H1 (cell line): ENCODE data around the gene STAC. TPM values are rescaled to one million over a fixed set of nuclear protein-coding genes. Genes with fewer than 3 reads are reported as not detected.

Experiments
- CTCF ChIA-PET: fragments of 300-600 bp; sonication (Branson Sonifier 250); formaldehyde crosslinking; loops from one replicate; lab custom pipeline; 2021; ENCODE audit not compliant: partially characterized antibody; lab: Charles Lee
- POLR2A ChIA-PET: fragments of 300-600 bp; sonication (Branson Sonifier 250); formaldehyde crosslinking; loops from one replicate; lab custom pipeline; 2021; ENCODE audit warnings: inconsistent platforms; ENCODE audit not compliant: partially characterized antibody; lab: Charles Lee
- DNase-seq, 2 experiments: peaks; one replicate each; pipeline versions ENCODE4 v3.0.0 to v3.0.0-alpha.2; 2010 to 2022; ENCODE audit warnings: low spot score in 2 of 2, low read depth in 1 of 2, mixed read lengths in 1 of 2
- FAIRE-seq: peaks from 2 replicates; lab custom pipeline; 2011; peaks lifted over from hg19 to GRCh38; lab: Jason Lieb, UNC
- H2AFZ ChIP-seq: 2 replicates; pipeline ENCODE4 v1.8.1; 2012; ENCODE audit warnings: low read length, inconsistent platforms
- H2AK5ac ChIP-seq: 2 replicates; pipeline ENCODE4 v1.6.1; 2013; ENCODE audit warnings: low read depth, low read length
- H2BK120ac ChIP-seq: replicated peaks from 2 replicates; pipeline ENCODE3; 2013; ENCODE audit warnings: low read depth, low read length, inconsistent platforms
- H2BK12ac ChIP-seq: 2 replicates; pipeline ENCODE4 v1.6.1; 2013; ENCODE audit warnings: low read depth, low read length
- H2BK15ac ChIP-seq: 2 replicates; pipeline ENCODE4 v1.6.1; 2013; ENCODE audit warnings: low read length
- H2BK20ac ChIP-seq: 2 replicates; pipeline ENCODE4 v1.6.1; 2013; ENCODE audit warnings: low read length
- H2BK5ac ChIP-seq: 2 replicates; pipeline ENCODE4 v1.6.1; 2013; ENCODE audit warnings: low read depth, low read length
- H3K14ac ChIP-seq: 2 replicates; pipeline ENCODE4 v1.6.1; 2013; ENCODE audit warnings: inconsistent platforms; ENCODE audit not compliant: insufficient read length
- H3K18ac ChIP-seq: 2 replicates; pipeline ENCODE4 v1.6.1; 2013; ENCODE audit warnings: low read length; ENCODE audit errors: extremely low read depth
- H3K23ac ChIP-seq: 2 replicates; pipeline ENCODE4 v1.6.1; 2013; ENCODE audit warnings: inconsistent platforms; ENCODE audit not compliant: insufficient read length
- H3K23me2 ChIP-seq: 2 replicates; pipeline ENCODE4 v1.6.1; 2013; ENCODE audit warnings: low read depth, low read length
- H3K27ac ChIP-seq: 2 replicates; pipeline ENCODE4 v1.6.1; 2011; ENCODE audit warnings: low read depth, low read length, inconsistent platforms
- H3K27me3 ChIP-seq, 4 experiments: replicated peaks in 1 of 4; 1 replicate in 1 of 4; 2 replicates in 3 of 4; pipeline versions ENCODE4 v1.6.1 to v1.8.1; 2011 to 2013; ENCODE audit warnings: low read length in 3 of 4, mild to moderate bottlenecking in 3 of 4, inconsistent platforms in 2 of 4, mixed read lengths in 2 of 4, moderate library complexity in 1 of 4; ENCODE audit not compliant: control insufficient read depth in 3 of 4, insufficient read depth in 3 of 4; ENCODE audit errors: extremely low read depth in 1 of 4
- H3K36me3 ChIP-seq, 4 experiments: 2 replicates each; pipeline versions ENCODE4 v1.6.1 to v1.8.1; 2011 to 2013; ENCODE audit warnings: mild to moderate bottlenecking in 4 of 4, low read length in 3 of 4, moderate library complexity in 2 of 4, control low read depth in 1 of 4, inconsistent platforms in 1 of 4; ENCODE audit not compliant: insufficient read depth in 4 of 4, control insufficient read depth in 2 of 4
- H3K4ac ChIP-seq: replicated peaks from 2 replicates; pipeline ENCODE3; 2013; ENCODE audit warnings: low read length, low read depth, mixed read lengths, inconsistent platforms; ENCODE audit not compliant: insufficient read length
- H3K4me1 ChIP-seq, 4 experiments: replicated peaks in 1 of 4; 1 replicate in 1 of 4; 2 replicates in 3 of 4; pipeline versions ENCODE4 v1.6.1 to v1.8.1; 2011 to 2013; ENCODE audit warnings: low read length in 3 of 4, inconsistent platforms in 2 of 4, mixed read lengths in 1 of 4; ENCODE audit not compliant: insufficient read depth in 4 of 4, control insufficient read depth in 3 of 4
- H3K4me2 ChIP-seq, 2 experiments: 2 replicates each; pipeline versions ENCODE4 v1.6.1 to v1.8.1; 2011 to 2013; ENCODE audit warnings: low read depth in 2 of 2, low read length in 2 of 2, control low read depth in 1 of 2, inconsistent platforms in 1 of 2, mild to moderate bottlenecking in 1 of 2; ENCODE audit not compliant: insufficient read depth in 1 of 2
- H3K4me3 ChIP-seq, 4 experiments: fragments of 200-600, 300-600 bp in 1 of 4; sonication (generic), shearing (Covaris generic), sonication (Bioruptor Twin) in 1 of 4; 2 replicates each; pipeline versions ENCODE4 v1.5.1 to v1.8.1; 2011 to 2016; ENCODE audit warnings: low read length in 4 of 4, low read depth in 3 of 4, control low read depth in 2 of 4, inconsistent platforms in 2 of 4, mild to moderate bottlenecking in 2 of 4, mixed read lengths in 1 of 4, moderate library complexity in 1 of 4; ENCODE audit not compliant: insufficient read depth in 2 of 4; ENCODE audit errors: extremely low read depth in 1 of 4
- H3K56ac ChIP-seq: replicated peaks from 2 replicates; pipeline ENCODE3; 2013; ENCODE audit warnings: low read depth, mild to moderate bottlenecking, mixed read lengths, low read length, inconsistent platforms; ENCODE audit not compliant: insufficient read length
- H3K79me1 ChIP-seq: 2 replicates; pipeline ENCODE4 v1.6.1; 2013; ENCODE audit warnings: low read depth, low read length, control low read depth
- H3K79me2 ChIP-seq, 2 experiments: 2 replicates each; pipeline versions ENCODE4 v1.6.1 to v1.8.1; 2012 to 2013; ENCODE audit warnings: low read length in 2 of 2, mild to moderate bottlenecking in 2 of 2, inconsistent platforms in 1 of 2; ENCODE audit not compliant: insufficient read depth in 2 of 2, control insufficient read depth in 1 of 2
- H3K9ac ChIP-seq, 4 experiments: replicated peaks in 1 of 4; 1 replicate in 1 of 4; 2 replicates in 3 of 4; pipeline versions ENCODE4 v1.6.1 to v1.8.1; 2011 to 2013; ENCODE audit warnings: low read depth in 3 of 4, low read length in 3 of 4, control low read depth in 2 of 4, mild to moderate bottlenecking in 2 of 4, moderate library complexity in 2 of 4, inconsistent platforms in 1 of 4; ENCODE audit errors: extremely low read depth in 1 of 4
- H3K9me3 ChIP-seq, 2 experiments: 2 replicates each; pipeline versions ENCODE4 v1.6.1 to v1.8.1; 2012 to 2013; ENCODE audit warnings: mild to moderate bottlenecking in 2 of 2, moderate library complexity in 2 of 2, control low read depth in 1 of 2, inconsistent platforms in 1 of 2, low read depth in 1 of 2, low read length in 1 of 2, mixed read lengths in 1 of 2; ENCODE audit not compliant: insufficient read depth in 2 of 2
- H4K20me1 ChIP-seq, 2 experiments: replicated peaks in 1 of 2; 2 replicates each; pipeline versions ENCODE3 to v1.8.1; 2011 to 2013; ENCODE audit warnings: inconsistent platforms in 2 of 2, low read length in 2 of 2, mild to moderate bottlenecking in 1 of 2; ENCODE audit not compliant: insufficient read depth in 2 of 2, control insufficient read depth in 1 of 2
- H4K5ac ChIP-seq: 2 replicates; pipeline ENCODE4 v1.6.1; 2013; ENCODE audit warnings: low read length, low read depth, mixed read lengths, inconsistent platforms; ENCODE audit not compliant: insufficient read length
- H4K8ac ChIP-seq: 2 replicates; pipeline ENCODE4 v1.8.0; 2013; ENCODE audit warnings: mild to moderate bottlenecking, moderate library complexity, low read length, inconsistent platforms; ENCODE audit not compliant: insufficient read depth; ENCODE audit errors: extremely low read depth
- H4K91ac ChIP-seq: replicated peaks from 2 replicates; pipeline ENCODE3; 2013; ENCODE audit warnings: low read length, mixed read lengths, inconsistent platforms; ENCODE audit not compliant: insufficient read length
- BACH1 ChIP-seq: IDR thresholded peaks from 2 replicates; pipeline ENCODE4 v1.6.1; 2012; ENCODE audit warnings: low read length, improper control_type of control experiment
- BCL11A ChIP-seq, 2 experiments: IDR thresholded peaks; one replicate each; pipeline ENCODE4 v1.6.1; 2011; ENCODE audit warnings: low read depth in 2 of 2, low read length in 2 of 2, mild to moderate bottlenecking in 2 of 2
- CEBPB ChIP-seq: IDR thresholded peaks from 2 replicates; pipeline ENCODE4 v1.6.1; 2012; ENCODE audit warnings: low read depth, low read length
- CHD1 ChIP-seq: IDR thresholded peaks from 2 replicates; pipeline ENCODE4 v1.6.1; 2012; ENCODE audit warnings: low read depth, low read length, improper control_type of control experiment
- E2F6 ChIP-seq: IDR thresholded peaks from 2 replicates; pipeline ENCODE4 v1.6.1; 2012; ENCODE audit warnings: inconsistent platforms
- EZH2 ChIP-seq: fragments of 200-600 bp; sonication (generic); IDR thresholded peaks from 2 replicates; pipeline ENCODE4 v1.7.1; 2012; ENCODE audit warnings: low read depth, mild to moderate bottlenecking, moderate library complexity, low read length, inconsistent platforms; ENCODE audit not compliant: severe bottlenecking
- GTF2F1 ChIP-seq: IDR thresholded peaks from 2 replicates; pipeline ENCODE4 v1.6.1; 2012; ENCODE audit warnings: low read depth, low read length, improper control_type of control experiment, borderline replicate concordance
- HDAC6 ChIP-seq: IDR thresholded peaks from one replicate; pipeline ENCODE4 v1.7.1; 2012; ENCODE audit warnings: low read depth, mild to moderate bottlenecking, inconsistent platforms, low read length, moderate library complexity
- KDM4A ChIP-seq: IDR thresholded peaks from one replicate; pipeline ENCODE4 v1.7.1; 2012; ENCODE audit warnings: low read depth, mild to moderate bottlenecking, moderate library complexity, low read length, inconsistent platforms; ENCODE audit not compliant: severe bottlenecking
- KDM5A ChIP-seq: fragments of 200-600 bp; IDR thresholded peaks from 2 replicates; pipeline ENCODE4 v1.7.1; 2012; ENCODE audit warnings: mild to moderate bottlenecking, low read length, inconsistent platforms, mixed read lengths
- NRF1 ChIP-seq: IDR thresholded peaks from 2 replicates; pipeline ENCODE4 v1.6.1; 2011; ENCODE audit warnings: mild to moderate bottlenecking, low read depth, low read length, improper control_type of control experiment
- POLR2A ChIP-seq, 2 experiments: IDR thresholded peaks; 1 replicate in 1 of 2; 2 replicates in 1 of 2; pipeline ENCODE4 v1.6.1; 2011; ENCODE audit warnings: low read depth in 2 of 2, low read length in 2 of 2, mild to moderate bottlenecking in 2 of 2; ENCODE audit errors: control extremely low read depth in 1 of 2
- POLR2AphosphoS5 ChIP-seq: IDR thresholded peaks from 2 replicates; pipeline ENCODE4 v1.6.1; 2011; ENCODE audit warnings: low read depth, low read length
- RFX5 ChIP-seq: IDR thresholded peaks from 2 replicates; pipeline ENCODE4 v1.6.1; 2011; ENCODE audit warnings: low read depth, low read length, improper control_type of control experiment, borderline replicate concordance
- SP2 ChIP-seq: IDR thresholded peaks from 2 replicates; pipeline ENCODE4 v1.6.1; 2012; ENCODE audit warnings: mild to moderate bottlenecking, low read length, inconsistent platforms
- WGBS, 2 experiments: shearing (Covaris generic) in 1 of 2; methylation state at CpG; one replicate each; pipeline versions ENCODE4 v1.1.6 to v1.1.7; 2013 to 2015; ENCODE audit warnings: low lambda C conversion rate in 2 of 2, mixed read lengths in 2 of 2, inconsistent platforms in 1 of 2, low coverage in 1 of 2, missing lambda C conversion rate in 1 of 2; ENCODE audit not compliant: insufficient replicate concordance in 2 of 2, insufficient coverage in 1 of 2, insufficient read length in 1 of 2; ENCODE audit errors: extremely low coverage in 1 of 2, missing lambda C conversion rate in 1 of 2; 5-methylcytosine and 5-hydroxymethylcytosine counted together
- polyA plus RNA-seq, 7 experiments: library from polyadenylated mRNA; depleted of rRNA in 3 of 7; stranded (reverse) in 5 of 7; unstranded in 2 of 7; fragments of >200 nt in 5 of 7; fragments of 200-250 nt in 2 of 7; gene quantifications; 1 replicate in 5 of 7; 2 replicates in 1 of 7; 4 replicates in 1 of 7; pipeline versions ENCODE4 v1.2.1 to v1.2.3, GENCODE V29; 2011 to 2013; ENCODE audit warnings: missing spikeins in 2 of 7, mixed read lengths in 2 of 7
- total RNA-seq: library from RNA; stranded (reverse); fragmentation: NEBNext Ultra II Directional; extraction: Animal tissue kit (Norgen Biotek cat#: 25700); gene quantifications from 2 replicates; pipeline ENCODE4 v1.2.1, GENCODE V29; 2021

STAC gene
- total and polyA plus RNA-seq, 2 of the 8 experiments (the other 6 are each of a cell fraction or from before 2014, with no cell fraction given): 8.0 to 18.1 TPM

- ChIA-PET CTCF (no interaction called here), POLR2A (interaction anchor here (1.2 kb wide), 1 partner anchor 8 kb away, joined by 3 read pairs; no protein-coding TSS in a partner anchor)
- H3K18ac ChIP-seq: no peak overlapping the region
- H2BK15ac ChIP-seq: no peak overlapping the region
- H2BK120ac ChIP-seq: no peak overlapping the region
- H3K4me2 ChIP-seq: no peak overlapping the region
- no peaks in the 10 kb centered on the region for H3K79me1 ChIP-seq
- H3K23me2 ChIP-seq: no peaks in the 10 kb centered on the region; the same call in 1 of the 2 replicates
- no peak overlapping the region for H4K91ac ChIP-seq
- no peaks in the 10 kb centered on the region for H3K4me1 ChIP-seq
- no peak overlapping the region for H4K5ac ChIP-seq
- no peak overlapping the region for H2AK5ac ChIP-seq
- H3K36me3 ChIP-seq: peaks cover 0 to 3% (median 0%) of the 10 kb centered on the region in 4 experiments; a peak in 2 of 8 replicates
- H4K20me1 ChIP-seq: no peaks in the 10 kb centered on the region
- no peak overlapping the region for H3K4me3 ChIP-seq
- no peak overlapping the region for H3K14ac ChIP-seq
- 90% methylated on average over 1 of the region's 1 CpG; no CpG with 5 or more reads in 1 of the 2 experiments for WGBS, 2 experiments
- H3K9ac ChIP-seq: no peak overlapping the region
- FAIRE-seq (no peak), DNase-seq (no peak)
- no peak overlapping the region for H2AFZ ChIP-seq
- H2BK20ac ChIP-seq: no peak overlapping the region
- no peak overlapping the region for H4K8ac ChIP-seq
- H3K9me3 ChIP-seq: no peaks in the 10 kb centered on the region
- H3K23ac ChIP-seq: no peak overlapping the region
- H3K79me2 ChIP-seq: no peaks in the 10 kb centered on the region
- H2BK5ac ChIP-seq: no peak overlapping the region
- no peak overlapping the region for H3K4ac ChIP-seq
- H3K56ac ChIP-seq: no peak overlapping the region
- no peak overlapping the region for H3K27ac ChIP-seq
- no peaks in the 10 kb centered on the region for H3K27me3 ChIP-seq
- no peak overlapping the region for H2BK12ac ChIP-seq
- TF ChIP-seq HDAC6 (no peak), NRF1 (no peak), RFX5 (no peak), BACH1 (no peak), SP2 (no peak), CEBPB (no peak), EZH2 (no peak), CHD1 (no peak), KDM5A (no peak), GTF2F1 (no peak), BCL11A (IDR thresholded peaks at IDR 0.05; ENCODE audit: low read depth in 2 of 2, low read length in 2 of 2) (no peak), KDM4A (no peak), POLR2A (IDR thresholded peaks at IDR 0.05; ENCODE audit: control extremely low read depth in 1 of 2, low read depth in 2 of 2, low read length in 2 of 2) (no peak), E2F6 (no peak), POLR2AphosphoS5 (no peak)
Measured at GRCh38 chr3:36451816-36452215, 71.5 kb downstream of the STAC start.
